Stimulated activated CD8-positive, alpha-beta memory T cell treated with anti-CD3 and anti-CD28 coated beads, Interleukin-4, amount 100 ng/mL, for 48 hours (primary cell): ENCODE results near the gene KLF3.

Experiments used
- DNase-seq: peaks from one replicate; pipeline ENCODE4 v3.0.0-alpha.2; 2020

The KLF3 gene

GRCh38 chr4:38747629-38748028 lies 83.6 kb downstream of the KLF3 start:
- DNase-seq, result no peak

- DNase-seq, result no peak
Measured at GRCh38 chr4:38749336-38749735, 85.3 kb downstream of the KLF3 start.
